ENCODE measurements around the gene SLC24A5.

DNA sequence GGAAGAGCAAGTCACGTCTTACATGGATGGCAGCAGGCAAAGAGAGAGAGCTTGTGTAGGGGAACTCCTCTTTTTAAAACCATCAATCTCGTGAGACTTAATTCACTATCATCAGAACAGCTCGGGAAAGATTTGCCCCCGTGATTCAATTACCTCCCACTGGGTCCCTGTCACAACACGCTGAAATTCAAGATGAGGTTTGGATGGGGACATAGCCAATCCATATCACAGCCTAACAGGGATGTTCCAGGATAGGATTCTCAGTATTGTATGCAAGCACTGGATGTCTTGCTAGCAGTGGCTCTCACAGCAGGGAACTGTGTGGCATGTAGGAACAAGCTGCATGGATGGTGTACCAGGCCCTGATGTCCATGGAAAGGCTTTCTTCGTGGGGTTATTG is 47.8 kb upstream of the SLC24A5 start:
- TF ChIP-seq, protein P1, sequence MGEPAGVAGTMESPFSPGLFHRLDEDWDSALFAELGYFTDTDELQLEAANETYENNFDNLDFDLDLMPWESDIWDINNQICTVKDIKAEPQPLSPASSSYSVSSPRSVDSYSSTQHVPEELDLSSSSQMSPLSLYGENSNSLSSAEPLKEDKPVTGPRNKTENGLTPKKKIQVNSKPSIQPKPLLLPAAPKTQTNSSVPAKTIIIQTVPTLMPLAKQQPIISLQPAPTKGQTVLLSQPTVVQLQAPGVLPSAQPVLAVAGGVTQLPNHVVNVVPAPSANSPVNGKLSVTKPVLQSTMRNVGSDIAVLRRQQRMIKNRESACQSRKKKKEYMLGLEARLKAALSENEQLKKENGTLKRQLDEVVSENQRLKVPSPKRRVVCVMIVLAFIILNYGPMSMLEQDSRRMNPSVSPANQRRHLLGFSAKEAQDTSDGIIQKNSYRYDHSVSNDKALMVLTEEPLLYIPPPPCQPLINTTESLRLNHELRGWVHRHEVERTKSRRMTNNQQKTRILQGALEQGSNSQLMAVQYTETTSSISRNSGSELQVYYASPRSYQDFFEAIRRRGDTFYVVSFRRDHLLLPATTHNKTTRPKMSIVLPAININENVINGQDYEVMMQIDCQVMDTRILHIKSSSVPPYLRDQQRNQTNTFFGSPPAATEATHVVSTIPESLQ (CRISPR knock-in tag; IDR thresholded peaks at IDR 0.05) = no peak
- TF ChIP-seq, protein P2, sequence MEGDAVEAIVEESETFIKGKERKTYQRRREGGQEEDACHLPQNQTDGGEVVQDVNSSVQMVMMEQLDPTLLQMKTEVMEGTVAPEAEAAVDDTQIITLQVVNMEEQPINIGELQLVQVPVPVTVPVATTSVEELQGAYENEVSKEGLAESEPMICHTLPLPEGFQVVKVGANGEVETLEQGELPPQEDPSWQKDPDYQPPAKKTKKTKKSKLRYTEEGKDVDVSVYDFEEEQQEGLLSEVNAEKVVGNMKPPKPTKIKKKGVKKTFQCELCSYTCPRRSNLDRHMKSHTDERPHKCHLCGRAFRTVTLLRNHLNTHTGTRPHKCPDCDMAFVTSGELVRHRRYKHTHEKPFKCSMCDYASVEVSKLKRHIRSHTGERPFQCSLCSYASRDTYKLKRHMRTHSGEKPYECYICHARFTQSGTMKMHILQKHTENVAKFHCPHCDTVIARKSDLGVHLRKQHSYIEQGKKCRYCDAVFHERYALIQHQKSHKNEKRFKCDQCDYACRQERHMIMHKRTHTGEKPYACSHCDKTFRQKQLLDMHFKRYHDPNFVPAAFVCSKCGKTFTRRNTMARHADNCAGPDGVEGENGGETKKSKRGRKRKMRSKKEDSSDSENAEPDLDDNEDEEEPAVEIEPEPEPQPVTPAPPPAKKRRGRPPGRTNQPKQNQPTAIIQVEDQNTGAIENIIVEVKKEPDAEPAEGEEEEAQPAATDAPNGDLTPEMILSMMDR (IDR thresholded peaks at IDR 0.05 in 2 of 3, conservative IDR thresholded peaks at IDR 0.05 in 1 of 3; ENCODE audit: insufficient read depth in 2 of 3, low read depth in 1 of 3, low read length in 3 of 3) = no peak
- TF ChIP-seq TRIM28 (IDR thresholded peaks at IDR 0.05) = no peak
- no peak for TF ChIP-seq SAFB (IDR thresholded peaks at IDR 0.05; ENCODE audit: borderline replicate concordance, low read depth, low read length)
- TF ChIP-seq, protein P3, sequence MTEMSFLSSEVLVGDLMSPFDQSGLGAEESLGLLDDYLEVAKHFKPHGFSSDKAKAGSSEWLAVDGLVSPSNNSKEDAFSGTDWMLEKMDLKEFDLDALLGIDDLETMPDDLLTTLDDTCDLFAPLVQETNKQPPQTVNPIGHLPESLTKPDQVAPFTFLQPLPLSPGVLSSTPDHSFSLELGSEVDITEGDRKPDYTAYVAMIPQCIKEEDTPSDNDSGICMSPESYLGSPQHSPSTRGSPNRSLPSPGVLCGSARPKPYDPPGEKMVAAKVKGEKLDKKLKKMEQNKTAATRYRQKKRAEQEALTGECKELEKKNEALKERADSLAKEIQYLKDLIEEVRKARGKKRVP (CRISPR knock-in tag; IDR thresholded peaks at IDR 0.05) = no peak
- TF ChIP-seq BRCA1 (IDR thresholded peaks at IDR 0.05) = no peak
- no peak for TF ChIP-seq BRCA1 (CRISPR knock-in tag; IDR thresholded peaks at IDR 0.05)
- TF ChIP-seq, protein P4, sequence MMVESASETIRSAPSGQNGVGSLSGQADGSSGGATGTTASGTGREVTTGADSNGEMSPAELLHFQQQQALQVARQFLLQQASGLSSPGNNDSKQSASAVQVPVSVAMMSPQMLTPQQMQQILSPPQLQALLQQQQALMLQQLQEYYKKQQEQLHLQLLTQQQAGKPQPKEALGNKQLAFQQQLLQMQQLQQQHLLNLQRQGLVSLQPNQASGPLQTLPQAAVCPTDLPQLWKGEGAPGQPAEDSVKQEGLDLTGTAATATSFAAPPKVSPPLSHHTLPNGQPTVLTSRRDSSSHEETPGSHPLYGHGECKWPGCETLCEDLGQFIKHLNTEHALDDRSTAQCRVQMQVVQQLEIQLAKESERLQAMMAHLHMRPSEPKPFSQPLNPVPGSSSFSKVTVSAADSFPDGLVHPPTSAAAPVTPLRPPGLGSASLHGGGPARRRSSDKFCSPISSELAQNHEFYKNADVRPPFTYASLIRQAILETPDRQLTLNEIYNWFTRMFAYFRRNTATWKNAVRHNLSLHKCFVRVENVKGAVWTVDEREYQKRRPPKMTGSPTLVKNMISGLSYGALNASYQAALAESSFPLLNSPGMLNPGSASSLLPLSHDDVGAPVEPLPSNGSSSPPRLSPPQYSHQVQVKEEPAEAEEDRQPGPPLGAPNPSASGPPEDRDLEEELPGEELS (CRISPR knock-in tag; IDR thresholded peaks at IDR 0.05; ENCODE audit: borderline replicate concordance) = no peak
- no peak for TF ChIP-seq SMARCE1 (IDR thresholded peaks at IDR 0.05)
- no peak for TF ChIP-seq NR2C1 (IDR thresholded peaks at IDR 0.05)
- no peak for TF ChIP-seq NR2C1 (tag; IDR thresholded peaks at IDR 0.05)
- TF ChIP-seq, protein P5, sequence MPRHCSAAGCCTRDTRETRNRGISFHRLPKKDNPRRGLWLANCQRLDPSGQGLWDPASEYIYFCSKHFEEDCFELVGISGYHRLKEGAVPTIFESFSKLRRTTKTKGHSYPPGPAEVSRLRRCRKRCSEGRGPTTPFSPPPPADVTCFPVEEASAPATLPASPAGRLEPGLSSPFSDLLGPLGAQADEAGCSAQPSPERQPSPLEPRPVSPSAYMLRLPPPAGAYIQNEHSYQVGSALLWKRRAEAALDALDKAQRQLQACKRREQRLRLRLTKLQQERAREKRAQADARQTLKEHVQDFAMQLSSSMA (CRISPR knock-in tag; IDR thresholded peaks at IDR 0.05) = no peak
- TF ChIP-seq ZNF274 (IDR thresholded peaks at IDR 0.05; ENCODE audit: borderline replicate concordance, low read depth, low read length) = no peak
- no peak for TF ChIP-seq JUN (IDR thresholded peaks at IDR 0.05; ENCODE audit: borderline replicate concordance, low read depth, low read length)
- no peak for TF ChIP-seq JUN (CRISPR knock-in tag; IDR thresholded peaks at IDR 0.05; ENCODE audit: borderline replicate concordance)
- no peak for TF ChIP-seq XRCC4 (IDR thresholded peaks at IDR 0.05; ENCODE audit: extremely low read depth, insufficient read depth, insufficient read length)
- TF ChIP-seq CREM (IDR thresholded peaks at IDR 0.05; ENCODE audit: low read depth) = no peak

Data from K562 (cell line).